ENCODE measurements around the gene TEAD1.

DNA sequence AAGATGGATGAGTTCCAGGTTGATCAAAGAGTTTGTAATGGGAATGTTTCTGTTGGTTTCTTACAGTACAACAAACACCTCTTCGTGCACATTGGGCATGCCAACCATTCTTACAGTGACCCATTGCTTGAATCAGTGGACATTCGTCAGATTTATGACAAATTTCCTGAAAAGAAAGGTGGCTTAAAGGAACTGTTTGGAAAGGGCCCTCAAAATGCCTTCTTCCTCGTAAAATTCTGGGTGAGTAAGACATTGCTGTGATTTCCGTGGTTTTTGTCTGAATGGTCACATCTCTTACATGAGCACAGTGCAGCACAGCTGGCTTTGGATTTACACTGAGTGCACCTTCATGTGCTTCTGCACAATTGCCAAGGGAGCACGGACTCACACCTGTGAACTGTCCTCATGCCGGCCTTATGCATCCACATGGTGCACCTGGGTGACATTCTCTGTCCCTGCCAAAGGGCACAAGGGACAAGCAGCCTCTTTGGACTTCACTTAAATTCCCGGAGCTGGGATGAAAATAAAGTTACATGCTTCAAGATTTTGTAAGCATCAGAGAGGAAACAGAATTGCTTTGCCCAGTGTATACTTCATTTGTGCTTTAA lies 227.8 kb downstream of the TEAD1 start:
- TF ChIP-seq, protein P1, sequence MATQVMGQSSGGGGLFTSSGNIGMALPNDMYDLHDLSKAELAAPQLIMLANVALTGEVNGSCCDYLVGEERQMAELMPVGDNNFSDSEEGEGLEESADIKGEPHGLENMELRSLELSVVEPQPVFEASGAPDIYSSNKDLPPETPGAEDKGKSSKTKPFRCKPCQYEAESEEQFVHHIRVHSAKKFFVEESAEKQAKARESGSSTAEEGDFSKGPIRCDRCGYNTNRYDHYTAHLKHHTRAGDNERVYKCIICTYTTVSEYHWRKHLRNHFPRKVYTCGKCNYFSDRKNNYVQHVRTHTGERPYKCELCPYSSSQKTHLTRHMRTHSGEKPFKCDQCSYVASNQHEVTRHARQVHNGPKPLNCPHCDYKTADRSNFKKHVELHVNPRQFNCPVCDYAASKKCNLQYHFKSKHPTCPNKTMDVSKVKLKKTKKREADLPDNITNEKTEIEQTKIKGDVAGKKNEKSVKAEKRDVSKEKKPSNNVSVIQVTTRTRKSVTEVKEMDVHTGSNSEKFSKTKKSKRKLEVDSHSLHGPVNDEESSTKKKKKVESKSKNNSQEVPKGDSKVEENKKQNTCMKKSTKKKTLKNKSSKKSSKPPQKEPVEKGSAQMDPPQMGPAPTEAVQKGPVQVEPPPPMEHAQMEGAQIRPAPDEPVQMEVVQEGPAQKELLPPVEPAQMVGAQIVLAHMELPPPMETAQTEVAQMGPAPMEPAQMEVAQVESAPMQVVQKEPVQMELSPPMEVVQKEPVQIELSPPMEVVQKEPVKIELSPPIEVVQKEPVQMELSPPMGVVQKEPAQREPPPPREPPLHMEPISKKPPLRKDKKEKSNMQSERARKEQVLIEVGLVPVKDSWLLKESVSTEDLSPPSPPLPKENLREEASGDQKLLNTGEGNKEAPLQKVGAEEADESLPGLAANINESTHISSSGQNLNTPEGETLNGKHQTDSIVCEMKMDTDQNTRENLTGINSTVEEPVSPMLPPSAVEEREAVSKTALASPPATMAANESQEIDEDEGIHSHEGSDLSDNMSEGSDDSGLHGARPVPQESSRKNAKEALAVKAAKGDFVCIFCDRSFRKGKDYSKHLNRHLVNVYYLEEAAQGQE (IDR thresholded peaks at IDR 0.05; ENCODE audit: insufficient read depth in 1 of 2, low read depth in 2 of 2, low read length in 2 of 2), result no peak
- no peak for TF ChIP-seq TAF1 (IDR thresholded peaks at IDR 0.05; ENCODE audit: borderline replicate concordance, insufficient read depth, low read length)
